Occipital lobe (tissue), 2 donors: Measurements from ENCODE around the gene REPS2. TPM values are rescaled to one million over a fixed set of nuclear protein-coding genes. Genes with fewer than 3 reads are reported as not detected.

ENCODE experiments used
- DNase-seq: peaks from one replicate; lab custom pipeline; 2025; lab: John Stamatoyannopoulos, UW
- total RNA-seq: library from RNA; depleted of rRNA; stranded (reverse); fragments of >200 nt; gene quantifications from one replicate; pipeline ENCODE4 v1.2.3, GENCODE V29; 2014

Gene REPS2
- total RNA-seq, 1 donor from 2014 or later: 37.7 TPM

GRCh38 chrX:17078031-17078720 is 131.7 kb downstream of the REPS2 start:
- peak; percentile 3 for DNase-seq

- DNase-seq: no peak
These were observed 135.1 kb downstream of the REPS2 start for GRCh38 chrX:17081511-17081910.

- no peak for DNase-seq
These were observed 135.5 kb downstream of the REPS2 start for GRCh38 chrX:17081968-17082367.

GRCh38 chrX:17082831-17083230 is 136.4 kb downstream of the REPS2 start:
- no peak for DNase-seq

- DNase-seq: no peak
These were observed 139.9 kb downstream of the REPS2 start for GRCh38 chrX:17086317-17086716.

GRCh38 chrX:17095161-17095560 is 148.7 kb downstream of the REPS2 start:
- no peak for DNase-seq

- DNase-seq: no peak
These were observed 152.2 kb downstream of the REPS2 start for GRCh38 chrX:17098516-17099247.

GRCh38 chrX:17104433-17104832 is 158.0 kb downstream of the REPS2 start:
- no peak for DNase-seq

GRCh38 chrX:17120816-17121215 is 174.4 kb downstream of the REPS2 start:
- no peak for DNase-seq

GRCh38 chrX:17154001-17154400 is 207.5 kb downstream of the REPS2 start:
- DNase-seq: no peak

GRCh38 chrX:17160975-17161374 is 214.5 kb downstream of the REPS2 start:
- no peak for DNase-seq

GRCh38 chrX:17161991-17162390 is 215.5 kb downstream of the REPS2 start:
- DNase-seq: no peak

- no peak for DNase-seq
These were observed 217.6 kb downstream of the REPS2 start for GRCh38 chrX:17164079-17164478.

GRCh38 chrX:17164941-17165340 is 218.5 kb downstream of the REPS2 start:
- DNase-seq: no peak

GRCh38 chrX:17167915-17168314 is 221.5 kb downstream of the REPS2 start:
- DNase-seq: no peak

GRCh38 chrX:17170973-17171372 is 224.5 kb downstream of the REPS2 start:
- DNase-seq: no peak

GRCh38 chrX:17174671-17175070 is 228.2 kb downstream of the REPS2 start:
- DNase-seq: peak; percentile 54

GRCh38 chrX:17182317-17182716 is 235.9 kb downstream of the REPS2 start:
- DNase-seq: no peak

GRCh38 chrX:17183566-17183965 is 237.1 kb downstream of the REPS2 start:
- no peak for DNase-seq

GRCh38 chrX:17185431-17185830 is 239.0 kb downstream of the REPS2 start:
- DNase-seq: no peak

- DNase-seq: no peak
These were observed 240.8 kb downstream of the REPS2 start for GRCh38 chrX:17187136-17187756.

GRCh38 chrX:17192106-17192505 is 245.6 kb downstream of the REPS2 start:
- DNase-seq: no peak
